Measurements from ENCODE around the gene EYS. TPM values are rescaled to one million over a fixed set of nuclear protein-coding genes. Genes with fewer than 3 reads are reported as not detected.
"Not testable (repeated sequence)": the region's sequence is repeated elsewhere in the genome, so short reads cannot be mapped to it uniquely, and the experiment has no call there.

The EYS gene
- total RNA-seq, 1 experiment from 2014 or later, result not detected

GRCh38 chr6:64010010-64010409 is 1697.0 kb downstream of the EYS start:
- H3K4me3 ChIP-seq, result no peak overlapping the region
- DNase-seq (ENCODE audit: low read depth in 1 of 2, low spot score in 2 of 2), result no peak
- H3K9me3 ChIP-seq (replicated peaks), result no peaks in the 10 kb centered on the region
- no peaks in the 10 kb centered on the region for H3K36me3 ChIP-seq
- no peak overlapping the region for H3K27ac ChIP-seq
- no peaks in the 10 kb centered on the region for H3K4me1 ChIP-seq (replicated peaks)
- H3K27me3 ChIP-seq (replicated peaks), result no peaks in the 10 kb centered on the region

- Histone ChIP-seq H3K4me1 (replicated peaks) (no peaks in the 10 kb centered on the region), H3K4me3 (no peak overlapping the region), H3K27me3 (replicated peaks) (no peaks in the 10 kb centered on the region), H3K9me3 (replicated peaks) (no peaks in the 10 kb centered on the region), H3K36me3 (no peaks in the 10 kb centered on the region), H3K27ac (no peak overlapping the region)
- DNase-seq (ENCODE audit: low read depth in 1 of 2, low spot score in 2 of 2), result no peak
These were observed 1700.8 kb downstream of the EYS start for GRCh38 chr6:64006246-64006645.

GRCh38 chr6:64000818-64001491 is 1706.1 kb downstream of the EYS start:
- DNase-seq (ENCODE audit: low read depth in 1 of 2, low spot score in 2 of 2), result no peak
- Histone ChIP-seq H3K4me3 (no peak overlapping the region), H3K27ac (no peak overlapping the region), H3K36me3 (no peaks in the 10 kb centered on the region), H3K4me1 (replicated peaks) (no peaks in the 10 kb centered on the region), H3K9me3 (replicated peaks) (no peaks in the 10 kb centered on the region), H3K27me3 (replicated peaks) (no peaks in the 10 kb centered on the region)

GRCh38 chr6:63999613-64000012 is 1707.4 kb downstream of the EYS start:
- H3K9me3 ChIP-seq (replicated peaks), result no peaks in the 10 kb centered on the region
- no peaks in the 10 kb centered on the region for H3K27me3 ChIP-seq (replicated peaks)
- H3K27ac ChIP-seq, result no peak overlapping the region

GRCh38 chr6:63998991-63999390 is 1708.0 kb downstream of the EYS start:
- Histone ChIP-seq H3K9me3 (replicated peaks) (no peaks in the 10 kb centered on the region), H3K27me3 (replicated peaks) (no peaks in the 10 kb centered on the region), H3K27ac (no peak overlapping the region), H3K4me3 (no peak overlapping the region), H3K36me3 (no peaks in the 10 kb centered on the region), H3K4me1 (replicated peaks) (no peaks in the 10 kb centered on the region)
- DNase-seq (ENCODE audit: low read depth in 1 of 2, low spot score in 2 of 2), result no peak

More at GRCh38 chr6:63999613-64000012, 1707.4 kb downstream of the EYS start:
- Histone ChIP-seq H3K4me1 (replicated peaks) (no peaks in the 10 kb centered on the region), H3K36me3 (no peaks in the 10 kb centered on the region), H3K4me3 (no peak overlapping the region)
- DNase-seq (ENCODE audit: low read depth in 1 of 2, low spot score in 2 of 2), result no peak

GRCh38 chr6:63997734-63998133 is 1709.3 kb downstream of the EYS start:
- Histone ChIP-seq H3K27me3 (replicated peaks) (no peaks in the 10 kb centered on the region), H3K4me1 (replicated peaks) (no peaks in the 10 kb centered on the region), H3K27ac (no peak overlapping the region), H3K9me3 (replicated peaks) (no peaks in the 10 kb centered on the region), H3K36me3 (no peaks in the 10 kb centered on the region), H3K4me3 (no peak overlapping the region)
- no peak for DNase-seq (ENCODE audit: low read depth in 1 of 2, low spot score in 2 of 2)

GRCh38 chr6:63997221-63997620 is 1709.8 kb downstream of the EYS start:
- Histone ChIP-seq H3K4me3 (no peak overlapping the region), H3K36me3 (no peaks in the 10 kb centered on the region), H3K27me3 (replicated peaks) (no peaks in the 10 kb centered on the region), H3K27ac (no peak overlapping the region), H3K9me3 (replicated peaks) (no peaks in the 10 kb centered on the region), H3K4me1 (replicated peaks) (no peaks in the 10 kb centered on the region)
- DNase-seq (ENCODE audit: low read depth in 1 of 2, low spot score in 2 of 2), result no peak

- H3K4me1 ChIP-seq (replicated peaks), result no peaks in the 10 kb centered on the region
- H3K27ac ChIP-seq, result no peak overlapping the region
- no peak for DNase-seq (ENCODE audit: low read depth in 1 of 2, low spot score in 2 of 2)
- H3K4me3 ChIP-seq, result no peak overlapping the region
- no peaks in the 10 kb centered on the region for H3K36me3 ChIP-seq
- H3K27me3 ChIP-seq (replicated peaks), result no peaks in the 10 kb centered on the region
- no peaks in the 10 kb centered on the region for H3K9me3 ChIP-seq (replicated peaks)
These were observed 1721.8 kb downstream of the EYS start for GRCh38 chr6:63985223-63985622.

- no peaks in the 10 kb centered on the region for H3K4me1 ChIP-seq (replicated peaks)
- H3K4me3 ChIP-seq, result no peak overlapping the region
- H3K36me3 ChIP-seq, result no peaks in the 10 kb centered on the region
- H3K9me3 ChIP-seq (replicated peaks), result no peaks in the 10 kb centered on the region
- H3K27ac ChIP-seq, result no peak overlapping the region
- no peak for DNase-seq (ENCODE audit: low read depth in 1 of 2, low spot score in 2 of 2)
- H3K27me3 ChIP-seq (replicated peaks), result no peaks in the 10 kb centered on the region; the same call in 1 of the 2 replicates
These were observed 1731.3 kb downstream of the EYS start for GRCh38 chr6:63975699-63976098.

GRCh38 chr6:63968650-63969049 is 1738.4 kb downstream of the EYS start:
- Histone ChIP-seq H3K27me3 (replicated peaks) (no peaks in the 10 kb centered on the region; the same call in 1 of the 2 replicates), H3K9me3 (replicated peaks) (no peaks in the 10 kb centered on the region), H3K27ac (no peak overlapping the region), H3K4me3 (no peak overlapping the region), H3K4me1 (replicated peaks) (no peaks in the 10 kb centered on the region), H3K36me3 (no peaks in the 10 kb centered on the region)
- DNase-seq (ENCODE audit: low read depth in 1 of 2, low spot score in 2 of 2), result no peak

GRCh38 chr6:63964366-63964765 is 1742.7 kb downstream of the EYS start:
- Histone ChIP-seq H3K27me3 (replicated peaks) (no peaks in the 10 kb centered on the region), H3K36me3 (no peaks in the 10 kb centered on the region), H3K27ac (no peak overlapping the region), H3K4me3 (no peak overlapping the region), H3K4me1 (replicated peaks) (no peaks in the 10 kb centered on the region), H3K9me3 (replicated peaks) (no peaks in the 10 kb centered on the region)
- no peak for DNase-seq (ENCODE audit: low read depth in 1 of 2, low spot score in 2 of 2)

GRCh38 chr6:63963769-63964315 is 1743.2 kb downstream of the EYS start:
- Histone ChIP-seq H3K4me3 (no peak overlapping the region), H3K36me3 (no peaks in the 10 kb centered on the region), H3K27ac (no peak overlapping the region), H3K27me3 (replicated peaks) (no peaks in the 10 kb centered on the region), H3K9me3 (replicated peaks) (no peaks in the 10 kb centered on the region), H3K4me1 (replicated peaks) (no peaks in the 10 kb centered on the region)
- no peak for DNase-seq (ENCODE audit: low read depth in 1 of 2, low spot score in 2 of 2)

- H3K4me3 ChIP-seq; H3K9me3 ChIP-seq (replicated peaks); H3K36me3 ChIP-seq; H3K4me1 ChIP-seq (replicated peaks); H3K27me3 ChIP-seq (replicated peaks); H3K27ac ChIP-seq; DNase-seq (ENCODE audit: low read depth in 1 of 2, low spot score in 2 of 2): not testable (repeated sequence)
These were observed 1753.5 kb downstream of the EYS start for GRCh38 chr6:63953336-63954021.

GRCh38 chr6:63947792-63948529 is 1759.1 kb downstream of the EYS start:
- no peaks in the 10 kb centered on the region for H3K9me3 ChIP-seq (replicated peaks)
- H3K27ac ChIP-seq, result no peak overlapping the region
- no peak for DNase-seq (ENCODE audit: low read depth in 1 of 2, low spot score in 2 of 2)
- no peak overlapping the region for H3K4me3 ChIP-seq
- H3K27me3 ChIP-seq (replicated peaks), result no peaks in the 10 kb centered on the region
- no peaks in the 10 kb centered on the region for H3K4me1 ChIP-seq (replicated peaks)
- no peaks in the 10 kb centered on the region for H3K36me3 ChIP-seq

Measured in SJSA1 (cell line).